ENCODE results near the gene L1CAM.

L1CAM gene

GRCh38 chrX:153865685-153866084, 20.3 kb downstream of the L1CAM start:
- Histone ChIP-seq H3K4me3 (ENCODE audit: insufficient read depth, low read length, poor library complexity, severe bottlenecking) (no peak overlapping the region), H3K9ac (ENCODE audit: low read length) (no peak overlapping the region), H3K27me3 (ENCODE audit: low read length) (no peaks in the 10 kb centered on the region)

GRCh38 chrX:153865321-153865580, 20.7 kb downstream of the L1CAM start:
- no peak overlapping the region for H3K4me3 ChIP-seq (ENCODE audit: insufficient read depth, low read length, poor library complexity, severe bottlenecking)
- no peaks in the 10 kb centered on the region for H3K36me3 ChIP-seq (ENCODE audit: low read length)
- TF ChIP-seq EZH2phosphoT487 (conservative IDR thresholded peaks at IDR 0.05; ENCODE audit: low read length) (no peak), CTCF (IDR thresholded peaks at IDR 0.05; ENCODE audit: insufficient read depth, low read length, poor library complexity, severe bottlenecking) (no peak)
- no peaks in the 10 kb centered on the region for H3K9me2 ChIP-seq (replicated peaks; ENCODE audit: insufficient read depth, low read length)
- H3K9ac ChIP-seq (ENCODE audit: low read length) = no peak overlapping the region
- no peak overlapping the region for H2AFZ ChIP-seq (ENCODE audit: low read depth, low read length, severe bottlenecking)
- H3K79me2 ChIP-seq (ENCODE audit: insufficient read depth, low read length) = no peaks in the 10 kb centered on the region
- H4K20me1 ChIP-seq (ENCODE audit: low read depth, low read length) = no peaks in the 10 kb centered on the region
- no peaks in the 10 kb centered on the region for H3F3A ChIP-seq (ENCODE audit: insufficient read depth)
- no peak overlapping the region for H3K4me2 ChIP-seq (ENCODE audit: low read depth, low read length, poor library complexity, severe bottlenecking)
- no peak overlapping the region for H3K27ac ChIP-seq (ENCODE audit: low read depth, low read length)
- no peaks in the 10 kb centered on the region for H3K9me3 ChIP-seq (ENCODE audit: insufficient read depth, low read length)
- H3K27me3 ChIP-seq (ENCODE audit: low read length) = no peaks in the 10 kb centered on the region

More at GRCh38 chrX:153865685-153866084, 20.3 kb downstream of the L1CAM start:
- Histone ChIP-seq H3K27ac (ENCODE audit: low read depth, low read length) (no peak overlapping the region), H3K9me3 (ENCODE audit: insufficient read depth, low read length) (no peaks in the 10 kb centered on the region), H3K4me2 (ENCODE audit: low read depth, low read length, poor library complexity, severe bottlenecking) (no peak overlapping the region), H4K20me1 (ENCODE audit: low read depth, low read length) (no peaks in the 10 kb centered on the region), H2AFZ (ENCODE audit: low read depth, low read length, severe bottlenecking) (no peak overlapping the region), H3K79me2 (ENCODE audit: insufficient read depth, low read length) (no peaks in the 10 kb centered on the region), H3F3A (ENCODE audit: insufficient read depth) (no peaks in the 10 kb centered on the region), H3K9me2 (replicated peaks; ENCODE audit: insufficient read depth, low read length) (no peaks in the 10 kb centered on the region), H3K36me3 (ENCODE audit: low read length) (no peaks in the 10 kb centered on the region)
- TF ChIP-seq EZH2phosphoT487 (conservative IDR thresholded peaks at IDR 0.05; ENCODE audit: low read length) (no peak), CTCF (IDR thresholded peaks at IDR 0.05; ENCODE audit: insufficient read depth, low read length, poor library complexity, severe bottlenecking) (no peak)

GRCh38 chrX:153864561-153865320, 21.2 kb downstream of the L1CAM start:
- no peaks in the 10 kb centered on the region for H3K36me3 ChIP-seq (ENCODE audit: low read length)
- TF ChIP-seq CTCF (IDR thresholded peaks at IDR 0.05; ENCODE audit: insufficient read depth, low read length, poor library complexity, severe bottlenecking) = no peak
- no peak for TF ChIP-seq EZH2phosphoT487 (conservative IDR thresholded peaks at IDR 0.05; ENCODE audit: low read length)

More at GRCh38 chrX:153864561-153865320, 21.2 kb downstream of the L1CAM start:
- Histone ChIP-seq H4K20me1 (ENCODE audit: low read depth, low read length) (no peaks in the 10 kb centered on the region), H3K79me2 (ENCODE audit: insufficient read depth, low read length) (no peaks in the 10 kb centered on the region), H3K4me3 (ENCODE audit: insufficient read depth, low read length, poor library complexity, severe bottlenecking) (no peak overlapping the region), H3K27ac (ENCODE audit: low read depth, low read length) (no peak overlapping the region), H2AFZ (ENCODE audit: low read depth, low read length, severe bottlenecking) (no peak overlapping the region), H3K4me2 (ENCODE audit: low read depth, low read length, poor library complexity, severe bottlenecking) (no peak overlapping the region), H3K9me3 (ENCODE audit: insufficient read depth, low read length) (no peaks in the 10 kb centered on the region), H3K27me3 (ENCODE audit: low read length) (no peaks in the 10 kb centered on the region), H3K9ac (ENCODE audit: low read length) (no peak overlapping the region), H3F3A (ENCODE audit: insufficient read depth) (no peaks in the 10 kb centered on the region), H3K9me2 (replicated peaks; ENCODE audit: insufficient read depth, low read length) (no peaks in the 10 kb centered on the region)
